H1 (cell line): ENCODE data around the gene DUSP12. TPM values are rescaled to one million over a fixed set of nuclear protein-coding genes. Genes with fewer than 3 reads are reported as not detected.

Source experiments
- CTCF ChIA-PET: fragments of 300-600 bp; sonication (Branson Sonifier 250); formaldehyde crosslinking; loops from one replicate; lab custom pipeline; 2021; ENCODE audit not compliant: partially characterized antibody; lab: Charles Lee
- POLR2A ChIA-PET: fragments of 300-600 bp; sonication (Branson Sonifier 250); formaldehyde crosslinking; loops from one replicate; lab custom pipeline; 2021; ENCODE audit warnings: inconsistent platforms; ENCODE audit not compliant: partially characterized antibody; lab: Charles Lee
- DNase-seq, 2 experiments: peaks; one replicate each; pipeline versions ENCODE4 v3.0.0 to v3.0.0-alpha.2; 2010 to 2022; ENCODE audit warnings: low spot score in 2 of 2, low read depth in 1 of 2, mixed read lengths in 1 of 2
- FAIRE-seq: peaks from 2 replicates; lab custom pipeline; 2011; peaks lifted over from hg19 to GRCh38; lab: Jason Lieb, UNC
- H2AFZ ChIP-seq: 2 replicates; pipeline ENCODE4 v1.8.1; 2012; ENCODE audit warnings: low read length, inconsistent platforms
- H2AK5ac ChIP-seq: 2 replicates; pipeline ENCODE4 v1.6.1; 2013; ENCODE audit warnings: low read depth, low read length
- H2BK120ac ChIP-seq: replicated peaks from 2 replicates; pipeline ENCODE3; 2013; ENCODE audit warnings: low read depth, low read length, inconsistent platforms
- H2BK12ac ChIP-seq: 2 replicates; pipeline ENCODE4 v1.6.1; 2013; ENCODE audit warnings: low read depth, low read length
- H2BK15ac ChIP-seq: 2 replicates; pipeline ENCODE4 v1.6.1; 2013; ENCODE audit warnings: low read length
- H2BK20ac ChIP-seq: 2 replicates; pipeline ENCODE4 v1.6.1; 2013; ENCODE audit warnings: low read length
- H2BK5ac ChIP-seq: 2 replicates; pipeline ENCODE4 v1.6.1; 2013; ENCODE audit warnings: low read depth, low read length
- H3K14ac ChIP-seq: 2 replicates; pipeline ENCODE4 v1.6.1; 2013; ENCODE audit warnings: inconsistent platforms; ENCODE audit not compliant: insufficient read length
- H3K18ac ChIP-seq: 2 replicates; pipeline ENCODE4 v1.6.1; 2013; ENCODE audit warnings: low read length; ENCODE audit errors: extremely low read depth
- H3K23ac ChIP-seq: 2 replicates; pipeline ENCODE4 v1.6.1; 2013; ENCODE audit warnings: inconsistent platforms; ENCODE audit not compliant: insufficient read length
- H3K23me2 ChIP-seq: 2 replicates; pipeline ENCODE4 v1.6.1; 2013; ENCODE audit warnings: low read depth, low read length
- H3K27ac ChIP-seq: 2 replicates; pipeline ENCODE4 v1.6.1; 2011; ENCODE audit warnings: low read depth, low read length, inconsistent platforms
- H3K27me3 ChIP-seq, 4 experiments: replicated peaks in 1 of 4; 1 replicate in 1 of 4; 2 replicates in 3 of 4; pipeline versions ENCODE4 v1.6.1 to v1.8.1; 2011 to 2013; ENCODE audit warnings: low read length in 3 of 4, mild to moderate bottlenecking in 3 of 4, inconsistent platforms in 2 of 4, mixed read lengths in 2 of 4, moderate library complexity in 1 of 4; ENCODE audit not compliant: control insufficient read depth in 3 of 4, insufficient read depth in 3 of 4; ENCODE audit errors: extremely low read depth in 1 of 4
- H3K36me3 ChIP-seq, 4 experiments: 2 replicates each; pipeline versions ENCODE4 v1.6.1 to v1.8.1; 2011 to 2013; ENCODE audit warnings: mild to moderate bottlenecking in 4 of 4, low read length in 3 of 4, moderate library complexity in 2 of 4, control low read depth in 1 of 4, inconsistent platforms in 1 of 4; ENCODE audit not compliant: insufficient read depth in 4 of 4, control insufficient read depth in 2 of 4
- H3K4ac ChIP-seq: replicated peaks from 2 replicates; pipeline ENCODE3; 2013; ENCODE audit warnings: low read length, low read depth, mixed read lengths, inconsistent platforms; ENCODE audit not compliant: insufficient read length
- H3K4me1 ChIP-seq, 4 experiments: replicated peaks in 1 of 4; 1 replicate in 1 of 4; 2 replicates in 3 of 4; pipeline versions ENCODE4 v1.6.1 to v1.8.1; 2011 to 2013; ENCODE audit warnings: low read length in 3 of 4, inconsistent platforms in 2 of 4, mixed read lengths in 1 of 4; ENCODE audit not compliant: insufficient read depth in 4 of 4, control insufficient read depth in 3 of 4
- H3K4me2 ChIP-seq, 2 experiments: 2 replicates each; pipeline versions ENCODE4 v1.6.1 to v1.8.1; 2011 to 2013; ENCODE audit warnings: low read depth in 2 of 2, low read length in 2 of 2, control low read depth in 1 of 2, inconsistent platforms in 1 of 2, mild to moderate bottlenecking in 1 of 2; ENCODE audit not compliant: insufficient read depth in 1 of 2
- H3K4me3 ChIP-seq, 4 experiments: fragments of 200-600, 300-600 bp in 1 of 4; sonication (generic), shearing (Covaris generic), sonication (Bioruptor Twin) in 1 of 4; 2 replicates each; pipeline versions ENCODE4 v1.5.1 to v1.8.1; 2011 to 2016; ENCODE audit warnings: low read length in 4 of 4, low read depth in 3 of 4, control low read depth in 2 of 4, inconsistent platforms in 2 of 4, mild to moderate bottlenecking in 2 of 4, mixed read lengths in 1 of 4, moderate library complexity in 1 of 4; ENCODE audit not compliant: insufficient read depth in 2 of 4; ENCODE audit errors: extremely low read depth in 1 of 4
- H3K56ac ChIP-seq: replicated peaks from 2 replicates; pipeline ENCODE3; 2013; ENCODE audit warnings: low read depth, mild to moderate bottlenecking, mixed read lengths, low read length, inconsistent platforms; ENCODE audit not compliant: insufficient read length
- H3K79me1 ChIP-seq: 2 replicates; pipeline ENCODE4 v1.6.1; 2013; ENCODE audit warnings: low read depth, low read length, control low read depth
- H3K79me2 ChIP-seq, 2 experiments: 2 replicates each; pipeline versions ENCODE4 v1.6.1 to v1.8.1; 2012 to 2013; ENCODE audit warnings: low read length in 2 of 2, mild to moderate bottlenecking in 2 of 2, inconsistent platforms in 1 of 2; ENCODE audit not compliant: insufficient read depth in 2 of 2, control insufficient read depth in 1 of 2
- H3K9ac ChIP-seq, 4 experiments: replicated peaks in 1 of 4; 1 replicate in 1 of 4; 2 replicates in 3 of 4; pipeline versions ENCODE4 v1.6.1 to v1.8.1; 2011 to 2013; ENCODE audit warnings: low read depth in 3 of 4, low read length in 3 of 4, control low read depth in 2 of 4, mild to moderate bottlenecking in 2 of 4, moderate library complexity in 2 of 4, inconsistent platforms in 1 of 4; ENCODE audit errors: extremely low read depth in 1 of 4
- H3K9me3 ChIP-seq, 2 experiments: 2 replicates each; pipeline versions ENCODE4 v1.6.1 to v1.8.1; 2012 to 2013; ENCODE audit warnings: mild to moderate bottlenecking in 2 of 2, moderate library complexity in 2 of 2, control low read depth in 1 of 2, inconsistent platforms in 1 of 2, low read depth in 1 of 2, low read length in 1 of 2, mixed read lengths in 1 of 2; ENCODE audit not compliant: insufficient read depth in 2 of 2
- H4K20me1 ChIP-seq, 2 experiments: replicated peaks in 1 of 2; 2 replicates each; pipeline versions ENCODE3 to v1.8.1; 2011 to 2013; ENCODE audit warnings: inconsistent platforms in 2 of 2, low read length in 2 of 2, mild to moderate bottlenecking in 1 of 2; ENCODE audit not compliant: insufficient read depth in 2 of 2, control insufficient read depth in 1 of 2
- H4K5ac ChIP-seq: 2 replicates; pipeline ENCODE4 v1.6.1; 2013; ENCODE audit warnings: low read length, low read depth, mixed read lengths, inconsistent platforms; ENCODE audit not compliant: insufficient read length
- H4K8ac ChIP-seq: 2 replicates; pipeline ENCODE4 v1.8.0; 2013; ENCODE audit warnings: mild to moderate bottlenecking, moderate library complexity, low read length, inconsistent platforms; ENCODE audit not compliant: insufficient read depth; ENCODE audit errors: extremely low read depth
- H4K91ac ChIP-seq: replicated peaks from 2 replicates; pipeline ENCODE3; 2013; ENCODE audit warnings: low read length, mixed read lengths, inconsistent platforms; ENCODE audit not compliant: insufficient read length
- FOSL1 ChIP-seq: IDR thresholded peaks from 2 replicates; pipeline ENCODE4 v1.6.1; 2011; ENCODE audit warnings: mild to moderate bottlenecking, low read depth, low read length, moderate library complexity; ENCODE audit not compliant: insufficient read depth
- NRF1 ChIP-seq: IDR thresholded peaks from 2 replicates; pipeline ENCODE4 v1.6.1; 2011; ENCODE audit warnings: mild to moderate bottlenecking, low read depth, low read length, improper control_type of control experiment
- RBBP5 ChIP-seq: IDR thresholded peaks from 2 replicates; pipeline ENCODE4 v1.7.1; 2012; ENCODE audit warnings: low read depth, mild to moderate bottlenecking, inconsistent platforms, low read length, moderate library complexity, borderline replicate concordance
- RNF2 ChIP-seq: fragments of 200-900, 300-1000 bp; sonication (generic); IDR thresholded peaks from 2 replicates; pipeline ENCODE4 v1.7.1; 2016; ENCODE audit warnings: borderline replicate concordance, low read depth, mild to moderate bottlenecking, antibody characterized with exemption, low read length; ENCODE audit not compliant: poor library complexity, severe bottlenecking; ENCODE audit errors: missing control alignments
- SP2 ChIP-seq: IDR thresholded peaks from 2 replicates; pipeline ENCODE4 v1.6.1; 2012; ENCODE audit warnings: mild to moderate bottlenecking, low read length, inconsistent platforms
- SUZ12 ChIP-seq: fragments of 200-600 bp; sonication (generic); IDR thresholded peaks from 2 replicates; pipeline ENCODE4 v1.6.1; 2012; ENCODE audit warnings: mild to moderate bottlenecking, inconsistent platforms, low read length, moderate library complexity, mixed read lengths
- WGBS, 2 experiments: shearing (Covaris generic) in 1 of 2; methylation state at CpG; one replicate each; pipeline versions ENCODE4 v1.1.6 to v1.1.7; 2013 to 2015; ENCODE audit warnings: low lambda C conversion rate in 2 of 2, mixed read lengths in 2 of 2, inconsistent platforms in 1 of 2, low coverage in 1 of 2, missing lambda C conversion rate in 1 of 2; ENCODE audit not compliant: insufficient replicate concordance in 2 of 2, insufficient coverage in 1 of 2, insufficient read length in 1 of 2; ENCODE audit errors: extremely low coverage in 1 of 2, missing lambda C conversion rate in 1 of 2; 5-methylcytosine and 5-hydroxymethylcytosine counted together
- polyA plus RNA-seq, 7 experiments: library from polyadenylated mRNA; depleted of rRNA in 3 of 7; stranded (reverse) in 5 of 7; unstranded in 2 of 7; fragments of >200 nt in 5 of 7; fragments of 200-250 nt in 2 of 7; gene quantifications; 1 replicate in 5 of 7; 2 replicates in 1 of 7; 4 replicates in 1 of 7; pipeline versions ENCODE4 v1.2.1 to v1.2.3, GENCODE V29; 2011 to 2013; ENCODE audit warnings: missing spikeins in 2 of 7, mixed read lengths in 2 of 7
- total RNA-seq: library from RNA; stranded (reverse); fragmentation: NEBNext Ultra II Directional; extraction: Animal tissue kit (Norgen Biotek cat#: 25700); gene quantifications from 2 replicates; pipeline ENCODE4 v1.2.1, GENCODE V29; 2021
- TF ChIP-seq, protein P1 (sequence below): IDR thresholded peaks from 2 replicates; pipeline ENCODE4 v1.6.1; 2012; ENCODE audit warnings: inconsistent platforms

Gene DUSP12
- total and polyA plus RNA-seq, 2 of the 8 experiments (the other 6 are each of a cell fraction or from before 2014, with no cell fraction given), result 27.6 to 33.9 TPM

DNA sequence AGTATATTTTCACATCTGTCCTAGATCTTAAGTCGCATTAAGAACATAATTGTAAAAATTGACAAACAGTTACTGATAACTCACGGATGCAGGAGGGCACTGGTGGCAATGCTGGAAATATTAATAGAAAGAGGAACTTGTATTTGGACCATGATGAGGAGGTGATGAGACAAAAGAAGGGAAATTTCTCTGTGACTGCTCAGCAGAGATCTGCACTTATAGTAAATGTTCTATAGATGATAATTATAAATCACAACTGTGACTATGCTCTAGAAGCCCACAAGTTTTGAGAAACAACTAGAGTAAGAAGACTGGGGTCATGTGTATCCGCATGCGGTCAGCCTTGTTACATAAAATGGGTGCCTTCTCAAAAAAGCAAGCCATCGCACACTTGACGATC is 8.7 kb upstream of the DUSP12 start:
- Histone ChIP-seq H2AK5ac (no peak overlapping the region), H3K4ac (no peak overlapping the region), H2BK120ac (no peak overlapping the region), H2BK12ac (no peak overlapping the region), H4K91ac (no peak overlapping the region), H3K18ac (no peak overlapping the region), H2BK5ac (no peak overlapping the region), H3K9ac (no peak overlapping the region), H3K79me1 (no peaks in the 10 kb centered on the region), H3K4me2 (no peak overlapping the region), H3K36me3 (no peaks in the 10 kb centered on the region), H2BK15ac (no peak overlapping the region), H4K20me1 (no peaks in the 10 kb centered on the region), H3K23me2 (no peaks in the 10 kb centered on the region), H4K8ac (no peak overlapping the region), H3K4me3 (no peak overlapping the region), H3K4me1 (peaks cover 1 to 11% (median 4%) of the 10 kb centered on the region in 4 experiments; a peak in 4 of 7 replicates), H2BK20ac (no peak overlapping the region; the same call in 1 of the 2 replicates), H2AFZ (no peak overlapping the region), H3K9me3 (no peaks in the 10 kb centered on the region), H3K23ac (no peak overlapping the region), H3K27me3 (no peaks in the 10 kb centered on the region), H3K14ac (no peak overlapping the region), H3K79me2 (no peaks in the 10 kb centered on the region), H4K5ac (no peak overlapping the region), H3K56ac (no peak overlapping the region), H3K27ac (no peak overlapping the region)
- FAIRE-seq, result no peak
- POLR2A ChIA-PET, result interaction anchor here (2.3 to 4.8 kb wide), 2 partner anchors 9 to 14 kb away, joined by 9 to 24 read pairs; partner anchors contain the start of gene DUSP12
- TF ChIP-seq RNF2 (no peak), FOSL1 (no peak), SUZ12 (no peak), SP2 (no peak), RBBP5 (no peak), NRF1 (no peak)
- TF ChIP-seq, protein P1, sequence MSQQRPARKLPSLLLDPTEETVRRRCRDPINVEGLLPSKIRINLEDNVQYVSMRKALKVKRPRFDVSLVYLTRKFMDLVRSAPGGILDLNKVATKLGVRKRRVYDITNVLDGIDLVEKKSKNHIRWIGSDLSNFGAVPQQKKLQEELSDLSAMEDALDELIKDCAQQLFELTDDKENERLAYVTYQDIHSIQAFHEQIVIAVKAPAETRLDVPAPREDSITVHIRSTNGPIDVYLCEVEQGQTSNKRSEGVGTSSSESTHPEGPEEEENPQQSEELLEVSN, result no peak
- no peak for DNase-seq
- CTCF ChIA-PET, result interaction anchor here (0.5 to 10.3 kb wide), 13 partner anchors 10 to 257 kb away, joined by 3 to 69 read pairs (median 3); no protein-coding TSS in a partner anchor
- 95% methylated on average over 6 of the region's 6 CpGs; no CpG with 5 or more reads in 1 of the 2 experiments for WGBS, 2 experiments
